WTC11 (cell line): ENCODE measurements around the gene WNT11. TPM values are rescaled to one million over a fixed set of nuclear protein-coding genes. Genes with fewer than 3 reads are reported as not detected.

ENCODE experiments used
- ATAC-seq: fragments of 200-7000 bp; cut with Tn5 transposase; 2 replicates; pipeline ENCODE4 v1.10.0; 2021; ENCODE audit warnings: mild to moderate bottlenecking, moderate library complexity
- CTCF ChIA-PET: fragments of 300-600 bp; sonication (Branson Sonifier 250); formaldehyde crosslinking; loops from one replicate; lab custom pipeline; 2021; ENCODE audit warnings: antibody characterized with exemption; lab: Charles Lee
- POLR2A ChIA-PET: fragments of 350-600 bp; sonication (Branson Sonifier 250); formaldehyde crosslinking; loops from one replicate; lab custom pipeline; 2021; ENCODE audit warnings: antibody characterized with exemption; lab: Charles Lee
- DNase-seq: peaks from one replicate; pipeline ENCODE4 v3.0.0; 2021; ENCODE audit warnings: low spot score
- H3K27ac Mint-ChIP-seq: 2 replicates; pipeline ENCODE4 v1.8.0; 2021; ENCODE audit warnings: mixed read lengths
- H3K27me3 Mint-ChIP-seq: 2 replicates; pipeline ENCODE4 v1.8.0; 2021; ENCODE audit warnings: low read depth, mild to moderate bottlenecking, moderate library complexity, mixed read lengths
- H3K36me3 Mint-ChIP-seq: 2 replicates; pipeline ENCODE4 v1.8.0; 2021; ENCODE audit warnings: mixed read lengths
- H3K4me1 Mint-ChIP-seq: 2 replicates; pipeline ENCODE4 v1.8.0; 2022; ENCODE audit warnings: mixed read lengths
- H3K4me3 Mint-ChIP-seq: 2 replicates; pipeline ENCODE4 v1.8.0; 2021; ENCODE audit warnings: mild to moderate bottlenecking, moderate library complexity, mixed read lengths
- H3K9me3 Mint-ChIP-seq: 2 replicates; pipeline ENCODE4 v1.8.0; 2021; ENCODE audit warnings: mixed read lengths
- CDX4 ChIP-seq: fragments of 250-450 bp; sonication (Bioruptor Pico); IDR thresholded peaks from 2 replicates; pipeline ENCODE4 v1.9.0; 2021; ENCODE audit warnings: moderate library complexity, mild to moderate bottlenecking, inconsistent platforms, borderline replicate concordance
- CREB1 ChIP-seq: sonication (generic); formaldehyde crosslinking; IDR thresholded peaks from 2 replicates; pipeline ENCODE4 v1.8.0; 2023; ENCODE audit warnings: mild to moderate bottlenecking, missing genetic modification reagents
- CREM ChIP-seq: sonication (generic); formaldehyde crosslinking; IDR thresholded peaks from 2 replicates; pipeline ENCODE4 v1.8.1; 2022; ENCODE audit warnings: mild to moderate bottlenecking, missing genetic modification reagents, moderate library complexity
- ELF4 ChIP-seq: sonication (generic); formaldehyde crosslinking; IDR thresholded peaks from 2 replicates; pipeline ENCODE4 v1.8.1; 2022; ENCODE audit warnings: low read depth, mild to moderate bottlenecking, moderate library complexity, missing genetic modification reagents
- EMX1 ChIP-seq: fragments of 250-450 bp; sonication (Bioruptor Pico); IDR thresholded peaks from 2 replicates; pipeline ENCODE4 v1.8.0; 2021; ENCODE audit warnings: mild to moderate bottlenecking
- ERG ChIP-seq: fragments of 250-450 bp; sonication (Bioruptor Pico); IDR thresholded peaks from 2 replicates; pipeline ENCODE4 v1.8.0; 2021; ENCODE audit warnings: mild to moderate bottlenecking
- FOXP1 ChIP-seq: sonication (generic); formaldehyde crosslinking; IDR thresholded peaks from 2 replicates; pipeline ENCODE4 v1.8.0; 2022; ENCODE audit warnings: missing genetic modification reagents, mild to moderate bottlenecking, moderate library complexity, borderline replicate concordance
- GTF2I ChIP-seq: fragments of 250-450 bp; sonication (Bioruptor Pico); conservative IDR thresholded peaks from 2 replicates; pipeline ENCODE4 v1.4.0; 2021; ENCODE audit warnings: mild to moderate bottlenecking
- IRF1 ChIP-seq: sonication (generic); formaldehyde crosslinking; IDR thresholded peaks from 2 replicates; pipeline ENCODE4 v1.8.0; 2023; ENCODE audit warnings: missing genetic modification reagents
- JAZF1 ChIP-seq: fragments of 250-450 bp; sonication (Bioruptor Pico); IDR thresholded peaks from 2 replicates; pipeline ENCODE4 v1.9.0; 2021; ENCODE audit warnings: moderate library complexity, mild to moderate bottlenecking, inconsistent platforms
- KAT7 ChIP-seq: sonication (generic); formaldehyde crosslinking; IDR thresholded peaks from 2 replicates; pipeline ENCODE4 v1.8.1; 2023; ENCODE audit warnings: missing genetic modification reagents, mild to moderate bottlenecking, borderline replicate concordance
- MLX ChIP-seq: sonication (generic); formaldehyde crosslinking; IDR thresholded peaks from 2 replicates; pipeline ENCODE4 v1.8.1; 2023; ENCODE audit warnings: mild to moderate bottlenecking, missing genetic modification reagents, moderate library complexity
- NR2C2 ChIP-seq: sonication (generic); formaldehyde crosslinking; IDR thresholded peaks from 2 replicates; pipeline ENCODE4 v1.8.0; 2022; ENCODE audit warnings: mild to moderate bottlenecking, missing genetic modification reagents
- SMAD3 ChIP-seq: sonication (generic); formaldehyde crosslinking; IDR thresholded peaks from 2 replicates; pipeline ENCODE4 v1.8.0; 2022; ENCODE audit warnings: missing genetic modification reagents, mild to moderate bottlenecking, borderline replicate concordance
- SP1 ChIP-seq: sonication (generic); formaldehyde crosslinking; conservative IDR thresholded peaks from 2 replicates; pipeline ENCODE4 v1.8.1; 2022; ENCODE audit warnings: missing genetic modification reagents
- TCF7 ChIP-seq: sonication (generic); formaldehyde crosslinking; IDR thresholded peaks from 2 replicates; pipeline ENCODE4 v1.8.0; 2022; ENCODE audit warnings: mild to moderate bottlenecking, low read depth, missing genetic modification reagents, moderate library complexity
- TEAD1 ChIP-seq: sonication (generic); formaldehyde crosslinking; IDR thresholded peaks from 2 replicates; pipeline ENCODE4 v1.8.0; 2022; ENCODE audit warnings: mild to moderate bottlenecking, missing genetic modification reagents
- TEAD4 ChIP-seq: sonication (generic); formaldehyde crosslinking; IDR thresholded peaks from 2 replicates; pipeline ENCODE4 v1.8.0; 2022; ENCODE audit warnings: mild to moderate bottlenecking, missing genetic modification reagents
- ZNF138 ChIP-seq: sonication (generic); formaldehyde crosslinking; conservative IDR thresholded peaks from 2 replicates; pipeline ENCODE4 v1.8.1; 2022; ENCODE audit warnings: mild to moderate bottlenecking, moderate library complexity, missing genetic modification reagents
- ZNF232 ChIP-seq: sonication (generic); formaldehyde crosslinking; IDR thresholded peaks from 2 replicates; pipeline ENCODE4 v1.8.0; 2022; ENCODE audit warnings: mild to moderate bottlenecking, missing genetic modification reagents
- ZNF396 ChIP-seq: fragments of 250-450 bp; sonication (Bioruptor Pico); IDR thresholded peaks from 2 replicates; pipeline ENCODE4 v1.8.0; 2021; ENCODE audit warnings: mild to moderate bottlenecking, moderate library complexity, borderline replicate concordance
- ZNF423 ChIP-seq: fragments of 250-450 bp; sonication (Bioruptor Pico); IDR thresholded peaks from 2 replicates; pipeline ENCODE4 v2.1.2; 2022; ENCODE audit warnings: mild to moderate bottlenecking, moderate library complexity
- ZNF425 ChIP-seq: fragments of 250-450 bp; sonication (Bioruptor Pico); conservative IDR thresholded peaks from 2 replicates; pipeline ENCODE4 v1.9.0; 2021; ENCODE audit warnings: mild to moderate bottlenecking
- ZSCAN18 ChIP-seq: fragments of 250-450 bp; sonication (Bioruptor Pico); IDR thresholded peaks from 2 replicates; pipeline ENCODE4 v2.1.2; 2022; ENCODE audit warnings: mild to moderate bottlenecking, moderate library complexity
- total RNA-seq: library from RNA; stranded (reverse); gene quantifications from 3 replicates; pipeline ENCODE4 v1.2.3, GENCODE V29; 2021

Gene WNT11
- total RNA-seq, 1 experiment from 2014 or later, result 0.79 TPM

- TF ChIP-seq ZNF425 (CRISPR knock-in tag) (no peak), SMAD3 (CRISPR knock-in tag) (no peak), ZNF423 (no peak), IRF1 (no peak)
Observed at GRCh38 chr11:76196849-76197248, 9.5 kb downstream of the WNT11 start (continued).

- no peak for TF ChIP-seq SP1
- no peak for TF ChIP-seq ZNF138 (CRISPR knock-in tag)
- TF ChIP-seq ZSCAN18 (CRISPR knock-in tag), result no peak
- no peak for TF ChIP-seq NR2C2 (CRISPR knock-in tag)
- ChIA-PET CTCF (interaction anchor here (0.9 to 7.9 kb wide), 3 partner anchors 13 to 73 kb away, joined by 3 to 85 read pairs (median 5); partner anchors contain the start of gene WNT11), POLR2A (no interaction called here)
- DNase-seq, result no peak
- no peak for ATAC-seq
- no peaks in the 10 kb centered on the region for H3K4me1 Mint-ChIP-seq
- peaks cover under 1% of the 10 kb centered on the region; the same call in 1 of the 2 replicates for H3K27me3 Mint-ChIP-seq
- no peak overlapping the region for H3K27ac Mint-ChIP-seq
- H3K4me3 Mint-ChIP-seq, result no peak overlapping the region
- H3K9me3 Mint-ChIP-seq, result no peaks in the 10 kb centered on the region
- H3K36me3 Mint-ChIP-seq, result no peaks in the 10 kb centered on the region
Observed at GRCh38 chr11:76194872-76195668, 11.2 kb downstream of the WNT11 start.

- CTCF ChIA-PET, result interaction anchor here (1.7 to 7.9 kb wide), 2 partner anchors 15 to 41 kb away, joined by 5 to 85 read pairs; partner anchors contain the start of gene WNT11
- peak; percentile 45 for ATAC-seq
- Mint-ChIP-seq H3K27ac (no peak overlapping the region), H3K4me3 (no peak overlapping the region), H3K27me3 (no peaks in the 10 kb centered on the region; the same call in 1 of the 2 replicates), H3K9me3 (no peaks in the 10 kb centered on the region), H3K36me3 (no peaks in the 10 kb centered on the region), H3K4me1 (no peaks in the 10 kb centered on the region)
- POLR2A ChIA-PET, result no interaction called here
- DNase-seq, result peak; percentile 68
- no peak for TF ChIP-seq CDX4
- TF ChIP-seq SP1, result 0 out of 2 replicates have a peak, but pooled peaks have one; percentile 37
Observed at GRCh38 chr11:76193219-76193618, 13.1 kb downstream of the WNT11 start.

- no peak for DNase-seq
- CTCF ChIA-PET, result interaction anchor here (7.9 kb wide), 1 partner anchor 18 kb away, joined by 85 read pairs; the partner anchor contains the start of gene WNT11
- TF ChIP-seq TEAD1 (CRISPR knock-in tag) (no peak), TEAD4 (CRISPR knock-in tag) (no peak), TCF7 (CRISPR knock-in tag) (no peak), JAZF1 (CRISPR knock-in tag) (no peak), MLX (CRISPR knock-in tag) (no peak), KAT7 (CRISPR knock-in tag) (no peak), CREM (CRISPR knock-in tag) (no peak), EMX1 (CRISPR knock-in tag) (no peak), NR2C2 (CRISPR knock-in tag) (no peak), FOXP1 (CRISPR knock-in tag) (no peak), ZNF138 (CRISPR knock-in tag) (no peak), ERG (no peak), CREB1 (CRISPR knock-in tag) (no peak), GTF2I (CRISPR knock-in tag) (no peak), ZNF396 (CRISPR knock-in tag) (no peak), ELF4 (CRISPR knock-in tag) (no peak), ZNF232 (CRISPR knock-in tag) (no peak)
Observed at GRCh38 chr11:76190376-76190775, 15.9 kb downstream of the WNT11 start.

More at GRCh38 chr11:76190376-76190775, 15.9 kb downstream of the WNT11 start:
- Mint-ChIP-seq H3K27me3 (no peaks in the 10 kb centered on the region; the same call in 1 of the 2 replicates), H3K36me3 (no peaks in the 10 kb centered on the region), H3K4me3 (no peak overlapping the region), H3K4me1 (no peaks in the 10 kb centered on the region), H3K27ac (no peak overlapping the region), H3K9me3 (no peaks in the 10 kb centered on the region)
- POLR2A ChIA-PET, result no interaction called here
- ATAC-seq, result no peak
